Measurements from ENCODE around the gene BCAS1. TPM values are rescaled to one million over a fixed set of nuclear protein-coding genes. Genes with fewer than 3 reads are reported as not detected.

The BCAS1 gene
- total and polyA plus RNA-seq, 2 experiments from 2014 or later = not detected

DNA sequence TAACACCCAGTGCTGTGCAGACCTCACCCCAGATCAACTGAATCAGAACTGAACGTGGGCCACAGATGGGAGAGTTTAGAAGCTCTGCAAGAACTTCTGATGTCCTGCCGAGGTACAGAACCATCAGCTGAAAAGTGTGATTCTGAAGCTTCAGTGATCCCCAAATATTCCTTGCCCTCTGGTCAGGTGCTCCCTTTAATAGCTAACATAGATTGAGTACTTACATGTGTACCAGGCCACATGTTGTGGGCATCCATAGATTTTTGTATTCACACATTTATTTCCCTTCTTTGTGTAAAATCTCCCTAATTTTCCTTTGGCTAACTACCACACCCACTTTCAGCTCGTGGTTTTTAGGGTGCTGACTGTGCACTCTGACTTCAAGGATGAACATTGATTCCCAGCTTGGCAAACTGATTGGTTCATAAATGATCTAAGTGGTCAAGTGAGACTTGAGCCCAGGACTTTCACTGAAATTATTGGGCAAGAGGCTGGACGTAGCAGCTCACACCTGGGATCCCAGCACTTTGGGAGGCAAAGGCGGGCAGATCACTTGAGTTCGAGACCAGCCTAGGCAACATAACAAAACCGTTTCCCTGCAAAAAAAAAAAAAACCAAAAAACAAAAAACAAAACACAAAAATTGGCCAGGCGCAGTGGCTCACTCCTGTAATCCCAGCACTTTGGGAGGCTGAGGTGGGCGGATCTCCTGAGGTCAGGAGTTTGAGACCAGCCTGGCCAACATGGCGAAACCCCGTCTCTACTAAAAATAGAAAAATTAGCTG lies 162.2 kb downstream of the BCAS1 start:
- TF ChIP-seq CTCF (IDR thresholded peaks at IDR 0.05; ENCODE audit: low read depth, low read length) = no peak
- H3K4me1 ChIP-seq (ENCODE audit: low read depth) = no peaks in the 10 kb centered on the region
- H3K27me3 ChIP-seq = no peaks in the 10 kb centered on the region
- H3K4me3 ChIP-seq = no peak overlapping the region
- no peak for DNase-seq (ENCODE audit: low read depth in 1 of 2, low spot score in 1 of 2)
- no peak overlapping the region for H3K27ac ChIP-seq
- no peaks in the 10 kb centered on the region for H3K9me3 ChIP-seq (ENCODE audit: low read depth)
- H3K36me3 ChIP-seq = no peaks in the 10 kb centered on the region

- Histone ChIP-seq H3K9me3 (ENCODE audit: low read depth) (no peaks in the 10 kb centered on the region), H3K4me1 (ENCODE audit: low read depth) (peaks cover 2% of the 10 kb centered on the region), H3K27me3 (no peaks in the 10 kb centered on the region), H3K36me3 (no peaks in the 10 kb centered on the region), H3K27ac (no peak overlapping the region), H3K4me3 (no peak overlapping the region)
- no peak for TF ChIP-seq CTCF (IDR thresholded peaks at IDR 0.05; ENCODE audit: low read depth, low read length)
- no peak for DNase-seq (ENCODE audit: low read depth in 1 of 2, low spot score in 1 of 2)
Observed at GRCh38 chr20:53905820-53906191, 164.6 kb downstream of the BCAS1 start.

GRCh38 chr20:53905019-53905819 lies 165.2 kb downstream of the BCAS1 start:
- no peak for TF ChIP-seq CTCF (IDR thresholded peaks at IDR 0.05; ENCODE audit: low read depth, low read length)
- Histone ChIP-seq H3K4me3 (no peak overlapping the region), H3K27ac (no peak overlapping the region), H3K27me3 (no peaks in the 10 kb centered on the region), H3K4me1 (ENCODE audit: low read depth) (peaks cover 8% of the 10 kb centered on the region), H3K36me3 (no peaks in the 10 kb centered on the region), H3K9me3 (ENCODE audit: low read depth) (no peaks in the 10 kb centered on the region)
- DNase-seq (ENCODE audit: low read depth in 1 of 2, low spot score in 1 of 2) = no peak

DNA sequence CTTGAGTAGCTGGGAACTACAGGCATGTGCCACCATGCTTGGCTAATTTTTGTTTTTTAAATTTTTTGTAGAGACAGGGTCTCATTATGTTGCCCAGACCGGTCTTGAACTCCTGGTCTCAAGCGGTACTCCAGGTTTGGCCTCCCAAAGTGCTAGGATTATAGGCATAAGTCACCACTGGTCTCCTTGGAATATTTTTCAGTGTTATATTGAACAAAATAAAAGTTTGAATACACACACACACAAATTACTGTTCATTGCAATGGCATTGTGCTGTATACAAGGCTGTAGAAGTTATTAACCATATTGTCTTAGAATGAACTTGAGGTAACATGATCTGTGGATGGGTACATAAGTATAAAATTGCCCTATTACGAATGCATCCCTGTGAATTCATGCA lies 166.1 kb downstream of the BCAS1 start:
- H3K9me3 ChIP-seq (ENCODE audit: low read depth) = no peaks in the 10 kb centered on the region
- peaks cover 12% of the 10 kb centered on the region for H3K4me1 ChIP-seq (ENCODE audit: low read depth)
- H3K27me3 ChIP-seq = no peaks in the 10 kb centered on the region
- no peak for TF ChIP-seq CTCF (IDR thresholded peaks at IDR 0.05; ENCODE audit: low read depth, low read length)
- no peaks in the 10 kb centered on the region for H3K36me3 ChIP-seq
- no peak overlapping the region for H3K27ac ChIP-seq
- no peak for DNase-seq (ENCODE audit: low read depth in 1 of 2, low spot score in 1 of 2)
- H3K4me3 ChIP-seq = no peak overlapping the region

DNA sequence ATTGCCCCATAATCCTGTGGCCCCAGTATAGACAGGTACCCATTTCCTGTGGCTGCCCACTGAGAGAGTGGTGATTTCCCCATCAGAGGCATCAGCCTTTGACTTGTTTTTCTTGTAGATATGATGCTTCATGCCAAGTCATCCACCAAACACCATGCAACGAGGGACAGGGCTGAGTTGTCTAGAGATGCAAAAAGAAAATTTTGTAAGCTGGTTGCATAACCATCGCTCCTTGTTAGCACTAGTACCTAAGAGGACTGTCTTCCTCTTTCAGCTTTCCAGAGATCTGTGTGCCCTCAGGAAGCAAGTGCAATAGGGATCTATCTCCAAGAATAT lies 166.8 kb downstream of the BCAS1 start:
- Histone ChIP-seq H3K4me1 (ENCODE audit: low read depth) (peaks cover 18% of the 10 kb centered on the region), H3K4me3 (no peak overlapping the region), H3K36me3 (no peaks in the 10 kb centered on the region), H3K27me3 (no peaks in the 10 kb centered on the region), H3K27ac (no peak overlapping the region), H3K9me3 (ENCODE audit: low read depth) (no peaks in the 10 kb centered on the region)
- TF ChIP-seq CTCF (IDR thresholded peaks at IDR 0.05; ENCODE audit: low read depth, low read length) = no peak
- no peak for DNase-seq (ENCODE audit: low read depth in 1 of 2, low spot score in 1 of 2)

All from cardiac muscle cell (in vitro differentiated cells and primary cell).